GM19025 (cell line): Measurements from ENCODE around the gene IGFL3.
"Not testable (repeated sequence)": the region's sequence is repeated elsewhere in the genome, so short reads cannot be mapped to it uniquely, and the experiment has no call there.

ENCODE experiments used
- ATAC-seq: cut with Tn5 transposase; IDR thresholded peaks from one replicate; pipeline ENCODE4 v1.9.1; 2021; ENCODE audit warnings: mild to moderate bottlenecking, low read depth, moderate library complexity; ENCODE audit not compliant: unreplicated experiment

The IGFL3 gene

DNA sequence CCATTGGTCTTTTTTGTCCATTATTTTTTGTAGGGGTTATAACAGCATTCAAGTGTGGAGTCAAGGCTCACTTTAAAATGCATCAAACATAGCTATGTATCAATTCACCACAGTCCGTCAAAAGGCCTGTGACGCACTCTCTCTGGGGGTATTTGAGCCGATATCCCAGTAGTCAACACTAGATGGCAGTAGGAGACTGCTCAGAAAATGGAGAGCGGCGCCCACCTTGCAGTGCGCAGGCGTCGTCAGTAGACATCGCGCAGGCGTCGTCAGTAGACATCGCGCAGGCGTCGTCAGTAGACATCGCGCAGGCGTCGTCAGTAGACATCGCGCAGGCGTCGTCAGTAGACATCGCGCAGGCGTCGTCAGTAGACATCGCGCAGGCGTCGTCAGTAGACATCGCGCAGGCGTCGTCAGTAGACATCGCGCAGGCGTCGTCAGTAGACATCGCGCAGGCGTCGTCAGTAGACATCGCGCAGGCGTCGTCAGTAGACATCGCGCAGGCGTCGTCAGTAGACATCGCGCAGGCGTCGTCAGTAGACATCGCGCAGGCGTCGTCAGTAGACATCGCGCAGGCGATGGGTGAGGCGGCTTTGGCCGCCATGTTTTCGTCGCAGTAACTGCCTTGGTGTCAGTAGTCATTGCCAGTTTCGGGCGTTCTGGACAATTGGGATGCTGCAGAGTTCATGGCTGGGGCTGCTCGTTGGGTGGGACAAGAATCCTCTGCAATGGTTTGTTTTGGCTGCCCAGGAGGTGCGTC, 45.7 kb downstream of the IGFL3 start:
- ATAC-seq: not testable (repeated sequence)

GRCh38 chr19:46077815-46078167, 46.7 kb downstream of the IGFL3 start:
- ATAC-seq: no peak

- no peak for ATAC-seq
Observed at GRCh38 chr19:46076951-46077814, 47.3 kb downstream of the IGFL3 start.

- no peak for ATAC-seq
Observed at GRCh38 chr19:46076031-46076880, 48.2 kb downstream of the IGFL3 start.

DNA sequence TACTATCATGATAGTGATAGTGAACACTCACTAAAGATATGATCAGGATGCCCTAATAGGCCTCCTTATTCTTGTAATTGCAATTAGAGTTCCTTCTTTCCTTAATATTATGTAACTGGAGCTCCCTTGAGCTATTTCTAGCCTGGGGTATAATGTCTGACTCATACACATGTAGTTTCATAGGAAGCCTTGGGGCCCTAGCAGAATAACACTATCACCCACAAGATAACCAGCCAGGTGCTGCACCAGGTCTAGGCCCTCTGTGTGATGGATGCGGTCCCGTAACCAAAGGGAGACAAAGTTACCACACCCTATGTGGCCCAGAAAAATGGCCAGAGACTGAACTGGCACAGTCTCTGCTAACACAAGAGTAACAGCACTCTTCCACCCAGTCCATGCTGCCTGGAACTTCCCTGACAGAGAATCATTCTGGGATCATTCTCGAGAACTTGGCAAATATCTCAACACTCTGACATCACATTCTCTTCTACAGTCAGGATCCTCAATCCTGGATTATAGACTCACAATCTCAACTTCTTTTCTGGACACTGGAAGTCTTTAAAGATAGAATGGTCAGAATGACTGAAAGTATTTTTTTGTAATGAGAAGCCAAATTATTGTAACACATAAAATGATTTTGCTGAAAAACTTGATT, 51.1 kb downstream of the IGFL3 start:
- ATAC-seq: no peak
